Left colon (tissue), 2 donors: ENCODE results near the gene PRR22. TPM values are rescaled to one million over a fixed set of nuclear protein-coding genes. Genes with fewer than 3 reads are reported as not detected.

Experiments
- ATAC-seq: fragments of 200-7000 bp; cut with Tn5 transposase; one replicate; pipeline ENCODE4 v1.9.1; 2020; ENCODE audit warnings: mild to moderate bottlenecking, moderate library complexity
- DNase-seq, 2 donors: peaks; one replicate each; pipeline ENCODE4 v3.0.0-alpha.2; 2020
- intact Hi-C, 2 donors: fragments of 100-400 bp; cut with DNase I in 1 of 2; cut with micrococcal nuclease in 1 of 2; formaldehyde crosslinking; loops; one replicate each; pipeline versions ENCODE4 v1.11.2 to v1.14.0; 2022; cut with DNase I, micrococcal nuclease
- long read RNA-seq: library from polyadenylated mRNA; unstranded; transcript quantifications from one replicate; pipeline ENCODE4 v2.0.0, GENCODE V29; 2021
- total RNA-seq, 2 donors: library from RNA; stranded (reverse); fragmentation: NEBNext Ultra II Directional; extraction: Animal tissue kit (Norgen Biotek cat#: 25700); gene quantifications; one replicate each; pipeline ENCODE4 v1.2.1, GENCODE V29; 2021
- donor health status: DM: no; HTN: no; CAD: no.
- donor health status: DM: yes; HTN: yes; CAD: no.

PRR22 gene
- 1 to 10 TPM; 2.6 to 4.5 TPM for total RNA-seq
- long read RNA-seq: 0 reads

GRCh38 chr19:5784581-5785147 lies at the start of gene PRR22:
Gene PRR22, minus strand, starts transcription at chr19:5784746. Its CDS starts 86 bp downstream, at chr19:5784660.
- ATAC-seq (no peak), DNase-seq (no peak)
- intact Hi-C loops: no loop called here

GRCh38 chr19:5832527-5833216 lies 48.1 kb upstream of the PRR22 start:
- intact Hi-C loops: no loop called here
- ATAC-seq (no peak), DNase-seq (no peak)

DNA sequence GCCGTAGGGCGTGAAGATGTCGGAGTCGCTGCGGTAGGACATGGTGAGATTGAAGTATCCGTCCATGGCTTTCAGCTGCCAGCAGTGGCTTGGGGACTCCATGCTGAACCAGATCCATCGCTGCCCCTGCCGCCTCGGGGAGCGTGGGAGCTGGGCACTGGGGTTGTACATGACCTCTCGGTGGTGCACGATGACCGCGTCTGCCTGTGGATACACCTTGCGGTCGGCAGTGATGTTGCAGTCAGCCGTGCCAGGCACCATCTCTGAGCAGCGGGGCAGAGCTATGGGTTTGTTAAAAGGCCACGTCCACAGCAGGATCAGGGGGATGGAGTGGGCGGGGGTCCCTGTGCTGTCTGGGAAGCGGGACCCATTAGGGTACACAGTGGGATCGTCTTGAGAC lies 47.5 kb upstream of the PRR22 start:
- intact Hi-C loops: no loop called here
- no peak for ATAC-seq
- no peak for DNase-seq

DNA sequence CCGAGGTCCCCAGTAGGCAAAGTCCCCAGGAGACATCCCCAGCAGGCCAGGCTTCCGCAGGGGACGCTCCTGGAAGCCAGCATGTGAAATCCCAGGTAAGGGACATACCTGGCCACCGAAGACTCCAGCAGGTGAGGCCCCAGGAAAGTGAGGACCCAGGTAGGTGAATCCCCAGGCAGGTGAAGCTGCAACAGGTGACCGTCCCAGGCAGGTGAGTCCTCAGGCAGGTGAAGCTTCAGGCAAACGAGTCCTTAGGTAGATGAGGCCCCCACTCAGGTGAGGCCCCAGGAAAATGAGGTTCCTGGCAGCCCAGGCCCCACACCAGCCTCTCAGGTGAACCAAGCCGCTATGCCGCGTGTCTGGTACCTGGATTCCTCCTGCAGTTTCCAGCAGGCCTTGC lies 46.6 kb upstream of the PRR22 start:
- ATAC-seq (no peak), DNase-seq (no peak)

GRCh38 chr19:5829567-5830310 lies 45.2 kb upstream of the PRR22 start:
- ATAC-seq (no peak), DNase-seq (no peak)
- intact Hi-C loops: no loop called here

More for the DNA sequence above, 46.6 kb upstream of the PRR22 start:
- intact Hi-C loops: no loop called here

DNA sequence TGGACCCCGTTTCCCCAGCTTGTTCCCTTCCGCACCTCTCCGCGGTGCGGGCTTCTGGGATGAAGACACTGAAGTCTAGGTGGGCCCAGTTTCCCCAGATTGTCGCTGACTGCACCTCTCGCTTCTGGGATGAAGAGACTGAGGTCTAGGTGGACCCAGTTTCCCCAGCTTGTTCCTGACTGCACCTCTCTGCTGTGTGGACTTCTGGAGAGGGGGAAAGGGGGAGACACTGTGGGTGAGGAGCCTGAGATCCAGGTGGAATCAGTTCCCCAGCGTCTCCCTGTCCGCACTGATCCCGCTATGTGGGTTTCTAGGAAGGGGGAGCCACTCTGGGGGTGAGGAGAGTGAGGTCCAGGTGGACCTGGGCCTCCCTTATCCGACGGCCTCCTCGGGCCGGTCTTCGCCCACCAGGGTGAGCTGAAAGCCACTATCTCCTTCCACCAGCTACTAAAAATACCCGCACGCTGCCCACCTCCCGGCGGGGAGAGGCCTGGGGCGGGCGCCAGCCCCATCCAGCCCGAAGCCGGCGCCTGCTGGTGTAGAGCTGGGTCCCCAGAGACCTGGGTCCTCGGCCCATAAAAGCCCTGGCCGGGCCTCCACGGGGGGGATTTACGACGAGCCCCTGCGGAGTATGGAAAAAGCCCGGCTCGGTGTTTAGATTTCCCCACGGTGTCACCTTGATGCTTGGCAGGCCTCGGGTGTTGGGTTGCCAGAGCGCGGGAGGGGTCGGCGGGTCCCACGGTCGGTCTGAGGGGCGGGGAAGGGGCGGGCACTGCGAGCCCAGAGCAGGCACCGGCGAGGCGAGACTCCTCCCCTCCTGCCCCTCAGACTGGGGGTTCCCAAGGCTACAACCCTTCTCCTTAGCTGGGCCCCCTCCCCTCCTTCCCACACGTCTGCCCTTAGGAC lies 44.4 kb upstream of the PRR22 start:
- ATAC-seq: no peak
- intact Hi-C loops: no loop called here
- DNase-seq: peak; percentile 50 to 67

- intact Hi-C loops: no loop called here
- ATAC-seq (peak; percentile 76), DNase-seq (peak; percentile 93)
These were observed 43.5 kb upstream of the PRR22 start for GRCh38 chr19:5827891-5828660.

DNA sequence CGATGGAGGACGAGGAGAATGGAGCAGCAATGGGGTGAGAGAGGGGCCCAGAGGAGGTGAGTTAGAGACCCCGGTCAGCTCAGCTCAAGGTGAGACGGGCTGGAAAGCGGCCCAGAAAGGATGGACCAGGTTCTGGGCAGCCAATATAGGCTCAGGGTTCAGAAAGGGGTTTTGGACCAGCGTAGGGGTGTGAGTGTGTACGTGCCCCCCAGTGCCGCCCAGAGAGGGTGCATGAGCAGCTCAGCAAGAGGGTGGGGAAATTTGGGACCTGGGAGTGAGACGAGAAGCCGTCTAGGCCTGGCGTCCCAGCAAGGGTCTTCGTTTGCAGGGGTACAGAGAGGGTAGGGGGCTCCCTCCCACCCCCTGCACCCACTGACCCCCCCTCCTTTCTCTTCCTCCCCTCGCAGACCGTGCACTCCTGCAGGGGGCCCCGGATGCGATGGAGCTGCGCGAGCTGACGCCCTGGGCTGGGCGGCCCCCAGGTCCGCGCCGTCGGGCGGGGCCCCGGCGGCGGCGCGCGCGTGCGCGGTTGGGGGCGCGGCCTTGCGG lies 42.9 kb upstream of the PRR22 start:
- peak in 1 of 2 donors; percentile 39 for DNase-seq
- intact Hi-C loops: no loop called here

GRCh38 chr19:5826531-5827341 lies 42.2 kb upstream of the PRR22 start:
- ATAC-seq: peak; percentile 51
- intact Hi-C loops: no loop called here
- peak; percentile 89 to 91 for DNase-seq

More for the DNA sequence above, 42.9 kb upstream of the PRR22 start:
- no peak for ATAC-seq

DNA sequence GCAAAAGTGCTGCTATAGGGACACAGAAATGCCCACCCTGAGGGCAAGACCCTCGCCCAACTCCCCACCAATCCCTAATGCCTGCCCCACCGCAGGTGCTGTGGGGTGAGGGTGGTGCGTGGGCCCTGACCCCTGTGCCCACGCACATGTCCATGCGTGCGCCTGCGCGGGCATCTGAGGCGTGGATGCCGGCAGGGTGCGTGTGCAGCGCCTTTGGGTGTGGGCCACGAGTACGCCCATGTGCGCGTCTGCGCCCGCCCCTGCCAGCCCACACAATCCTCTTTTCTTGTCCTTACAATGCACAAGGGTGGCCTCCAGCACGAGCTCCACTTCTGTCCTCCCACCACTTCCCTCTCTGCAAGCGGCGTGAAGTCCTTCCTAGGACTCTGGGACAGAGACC lies 40.6 kb upstream of the PRR22 start:
- DNase-seq (no peak), ATAC-seq (no peak)
- intact Hi-C loops: no loop called here

- no peak for DNase-seq
- intact Hi-C loops: no loop called here
- ATAC-seq: no peak
These were observed 40.2 kb upstream of the PRR22 start for GRCh38 chr19:5824751-5825150.

DNA sequence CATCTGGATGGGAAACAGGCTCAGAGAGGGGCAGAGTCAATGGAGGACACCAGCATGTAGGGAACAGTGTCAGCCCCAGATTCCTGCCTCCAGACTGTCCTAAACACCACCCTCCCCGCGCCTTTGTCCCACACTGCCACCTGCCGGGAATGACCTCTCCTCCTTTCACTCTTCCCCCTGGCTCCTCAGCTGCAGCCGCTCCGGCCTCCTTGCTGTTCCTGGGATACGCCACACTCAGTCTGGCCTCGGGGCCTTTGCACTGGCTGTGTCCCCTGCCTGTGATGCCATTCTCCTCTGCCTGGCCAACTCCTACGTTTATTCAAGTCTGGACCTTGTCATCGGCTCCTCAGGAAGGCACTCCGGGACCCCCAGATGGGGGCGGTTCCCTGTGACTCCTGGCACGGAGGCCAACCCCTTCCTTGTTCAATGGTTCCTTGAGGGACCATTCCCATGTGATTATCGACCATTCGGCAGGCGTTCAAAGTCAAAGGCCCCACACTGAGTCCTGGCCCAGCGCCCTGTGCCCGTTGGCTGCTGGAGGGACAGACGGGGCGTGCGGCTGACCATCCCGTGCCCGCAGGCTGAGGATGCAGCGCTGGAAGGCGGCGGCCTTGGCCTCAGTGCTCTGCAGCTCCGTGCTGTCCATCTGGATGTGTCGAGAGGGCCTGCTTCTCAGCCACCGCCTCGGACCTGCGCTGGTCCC lies 39.2 kb upstream of the PRR22 start:
- DNase-seq: peak in 1 of 2 donors; percentile 50
- intact Hi-C loops: no loop called here
- peak; percentile 9 for ATAC-seq

- ATAC-seq (no peak), DNase-seq (peak in 1 of 2 donors; percentile 44)
- intact Hi-C loops: no loop called here
These were observed 37.8 kb upstream of the PRR22 start for GRCh38 chr19:5822181-5822844.

DNA sequence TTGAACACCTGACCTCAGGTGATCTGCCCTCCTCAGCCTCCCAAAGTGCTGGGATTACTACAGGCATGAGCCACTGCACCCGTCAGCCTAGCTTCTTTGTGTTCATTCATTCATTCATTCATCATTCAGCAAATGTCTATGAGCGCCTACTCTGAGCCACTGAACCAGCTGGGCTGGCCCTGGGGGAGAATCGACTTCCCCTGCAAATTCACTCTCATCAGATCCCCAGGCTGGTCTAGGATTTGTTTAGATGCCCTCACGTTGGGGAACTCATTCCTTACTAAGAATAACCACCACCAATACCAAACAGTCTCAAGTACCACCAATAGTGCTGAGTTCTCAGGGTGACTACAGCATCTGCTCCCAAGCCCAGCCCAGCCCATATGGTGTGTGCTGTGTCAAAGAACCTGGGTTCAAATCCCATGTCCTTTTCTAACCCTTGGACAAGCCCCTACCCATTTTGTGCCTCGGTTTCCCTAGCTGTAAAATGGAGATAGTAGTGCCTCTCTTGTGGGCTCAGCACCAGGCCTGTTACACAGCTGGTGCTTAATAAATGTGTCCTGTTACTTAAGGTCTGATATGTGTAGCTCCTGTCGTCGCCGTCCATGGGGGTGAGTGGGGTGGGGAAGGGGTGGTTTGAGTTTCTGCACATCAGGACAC lies 37.1 kb upstream of the PRR22 start:
- ATAC-seq (no peak), DNase-seq (no peak)
- intact Hi-C loops: no loop called here

- no peak for ATAC-seq
- intact Hi-C loops: no loop called here
- no peak for DNase-seq
These were observed 36.2 kb upstream of the PRR22 start for GRCh38 chr19:5820785-5821184.

GRCh38 chr19:5818594-5818993 lies 34.0 kb upstream of the PRR22 start:
- intact Hi-C loops: no loop called here
- no peak for DNase-seq
- ATAC-seq: no peak
